DOHH2 (cell line): ENCODE measurements around the gene RRM2.
"Not testable (repeated sequence)": the region's sequence is repeated elsewhere in the genome, so short reads cannot be mapped to it uniquely, and the experiment has no call there.

Experiments
- CTCF ChIP-seq: fragments of 200-600 bp; sonication (generic); IDR thresholded peaks from one replicate; pipeline ENCODE4 v1.5.1; 2014; ENCODE audit warnings: antibody characterized with exemption, mild to moderate bottlenecking, low read depth, low read length; ENCODE audit not compliant: poor library complexity, severe bottlenecking
- EZH2phosphoT487 ChIP-seq: fragments of 200-600 bp; sonication (generic); IDR thresholded peaks from 2 replicates; pipeline ENCODE4 v1.6.1; 2017; ENCODE audit warnings: borderline replicate concordance, mild to moderate bottlenecking, antibody characterized with exemption, low read length, moderate library complexity, mixed read lengths

- TF ChIP-seq CTCF, EZH2phosphoT487: not testable (repeated sequence)
These were observed 17.6 kb upstream of the RRM2 start for GRCh38 chr2:10104906-10105305.
